Amygdala (tissue), 56 donors: ENCODE results near the gene LRP5.
A peak's percentile ranks its signal among the peaks of the same experiment; 100 is the strongest.
"Not testable (repeated sequence)": the region's sequence is repeated elsewhere in the genome, so short reads cannot be mapped to it uniquely, and the experiment has no call there.

Source experiments
- DNase-seq, 56 donors: peaks; one replicate each; lab custom pipeline; 2025; lab: John Stamatoyannopoulos, UW

The LRP5 gene

DNA sequence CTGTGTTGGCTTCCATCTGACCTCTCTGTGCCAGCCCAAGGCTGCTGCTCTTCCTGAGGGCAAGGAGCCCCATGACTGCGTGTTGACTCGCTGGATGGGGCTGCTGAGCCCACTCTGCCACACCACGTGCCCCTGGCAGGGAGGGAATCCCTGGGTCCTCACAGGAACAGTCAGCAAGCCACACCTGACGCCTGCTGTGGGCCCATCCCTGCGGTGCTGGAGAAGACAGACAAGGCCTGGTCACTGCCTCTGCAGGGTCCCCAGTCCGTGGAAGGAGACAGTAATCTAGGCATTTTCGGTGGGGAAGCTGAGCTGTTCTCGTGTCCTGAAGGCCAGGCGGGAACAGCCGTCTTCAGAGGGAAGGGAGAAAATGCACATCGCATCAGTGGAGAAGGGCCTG lies 137.6 kb downstream of the LRP5 start:
- no peak for DNase-seq

DNA sequence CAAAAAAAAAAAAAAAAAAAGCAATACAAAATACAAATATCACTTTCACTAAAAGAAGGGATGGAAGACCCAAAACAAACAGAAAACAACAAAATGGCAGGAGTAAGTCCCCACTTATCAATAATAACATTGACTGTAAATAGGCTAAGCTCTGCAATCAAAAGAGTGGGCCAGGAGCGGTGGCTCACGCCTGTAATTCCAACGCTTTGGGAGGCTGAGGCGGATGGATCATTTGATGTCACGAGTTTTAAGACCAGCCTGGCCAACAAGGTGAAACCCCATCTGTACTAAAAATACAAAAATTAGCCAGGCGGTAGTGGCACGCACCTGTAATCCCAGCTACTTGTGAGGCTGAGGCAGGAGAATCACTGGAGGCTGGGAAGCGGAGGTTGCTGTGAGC lies 138.3 kb downstream of the LRP5 start:
- DNase-seq, result no peak

DNA sequence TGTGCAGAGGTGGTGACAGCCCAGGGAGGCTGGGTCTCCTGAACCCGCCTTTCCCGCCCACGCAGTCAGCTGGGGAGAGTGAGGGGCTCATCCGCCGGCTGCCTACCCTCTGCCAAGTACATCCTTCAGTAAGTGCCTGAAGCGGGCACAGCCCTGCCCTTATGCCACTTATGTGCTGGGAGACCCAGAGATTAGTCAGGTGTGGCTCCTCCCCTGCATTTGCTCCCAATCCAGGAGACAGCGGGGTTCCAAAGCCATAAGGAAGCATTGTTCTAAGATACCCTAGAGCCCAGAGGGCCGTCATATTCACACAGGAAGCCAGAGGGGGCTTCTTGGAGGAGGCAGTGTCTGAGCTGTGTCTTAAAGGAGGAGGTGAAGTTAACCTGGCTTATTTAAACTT lies 142.4 kb downstream of the LRP5 start:
- DNase-seq, result no peak

DNA sequence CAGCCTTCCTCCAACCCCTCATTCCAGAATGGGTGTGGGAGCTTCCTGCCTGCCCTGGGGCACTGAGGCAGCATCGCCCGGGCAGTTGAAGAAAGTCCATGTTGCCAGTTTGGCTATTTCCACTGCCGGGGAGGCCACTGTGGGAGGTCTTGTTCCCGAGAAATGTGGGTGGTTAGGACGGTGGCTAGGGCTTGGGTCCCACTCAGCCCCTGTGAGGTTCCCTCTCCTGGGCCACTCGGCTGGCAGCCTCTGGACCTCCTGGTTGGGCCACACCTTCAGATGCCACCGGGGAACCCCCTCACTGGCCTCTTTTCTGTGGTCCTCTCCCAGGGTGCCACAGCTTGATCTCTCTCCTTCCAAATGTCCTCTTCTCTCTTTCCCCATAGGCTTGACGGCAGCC lies 143.1 kb downstream of the LRP5 start:
- no peak for DNase-seq

DNA sequence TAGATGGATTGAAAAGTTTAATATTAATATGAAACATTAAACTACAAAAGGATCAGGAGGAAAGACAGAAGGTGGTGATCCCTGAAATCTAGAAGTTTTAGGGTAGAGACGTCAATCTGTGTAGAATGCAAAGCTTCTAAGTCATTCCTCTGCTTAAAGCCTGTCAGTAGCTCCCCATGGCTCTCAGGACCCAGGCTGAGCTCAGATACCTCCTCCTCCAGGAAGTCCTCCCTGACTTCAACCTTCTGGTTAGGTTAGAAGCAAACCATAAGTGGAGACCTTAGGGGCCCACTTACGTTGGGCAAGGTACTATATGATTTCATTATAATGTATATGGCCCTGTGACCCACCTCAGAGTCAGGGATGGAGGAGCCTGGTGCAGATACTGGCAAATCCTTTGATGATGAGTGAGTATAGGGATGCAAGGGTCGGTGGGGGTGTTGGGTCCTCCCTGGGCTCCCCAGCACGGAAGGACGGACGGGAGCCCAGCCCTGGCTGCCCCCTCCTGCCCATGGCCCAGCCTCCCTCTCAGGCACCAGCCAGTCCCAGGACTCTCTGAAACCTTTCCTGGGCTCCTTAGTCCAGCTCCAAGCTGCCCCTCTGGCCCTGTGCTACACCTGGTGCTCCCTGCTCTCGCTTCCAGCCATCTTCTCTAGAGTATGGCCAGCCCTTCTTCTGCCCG lies 145.0 kb downstream of the LRP5 start:
- no peak for DNase-seq

DNA sequence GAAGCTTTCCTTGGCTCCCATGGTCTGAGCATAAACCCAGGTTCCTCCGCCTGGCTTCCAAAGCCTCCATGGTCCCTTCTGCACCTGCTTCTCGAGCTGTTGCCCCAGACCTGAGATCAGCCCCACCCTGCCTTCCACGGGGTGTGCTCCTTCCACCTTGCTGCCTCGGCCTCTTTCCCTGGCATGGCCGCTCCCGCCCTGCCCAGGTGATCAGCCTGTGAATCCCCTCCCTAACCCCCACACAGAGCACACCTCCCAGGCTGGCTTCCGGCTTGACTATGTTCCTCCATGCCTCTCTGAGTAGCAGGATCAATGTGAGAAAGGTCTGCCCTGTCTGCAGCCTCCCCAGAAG lies 145.5 kb downstream of the LRP5 start:
- no peak for DNase-seq

DNA sequence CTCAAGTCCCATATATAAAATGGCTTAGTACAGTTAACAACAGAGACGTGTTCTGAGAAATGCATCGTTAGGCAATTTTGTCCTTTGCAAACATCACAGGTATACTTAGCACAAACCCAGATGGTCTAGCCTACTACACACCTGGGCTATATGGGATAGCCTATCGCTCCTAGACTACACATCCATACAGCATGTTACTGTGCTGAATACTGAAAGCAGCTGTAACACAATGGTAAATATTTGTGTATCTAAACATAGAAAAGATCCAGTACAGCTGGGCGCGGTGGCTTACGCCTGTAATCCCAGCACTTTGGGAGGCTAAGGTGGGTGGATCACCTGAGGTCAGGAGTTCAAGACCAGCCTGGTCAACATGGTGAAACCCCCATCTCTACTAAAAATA lies 145.9 kb downstream of the LRP5 start:
- DNase-seq, result not testable (repeated sequence)

DNA sequence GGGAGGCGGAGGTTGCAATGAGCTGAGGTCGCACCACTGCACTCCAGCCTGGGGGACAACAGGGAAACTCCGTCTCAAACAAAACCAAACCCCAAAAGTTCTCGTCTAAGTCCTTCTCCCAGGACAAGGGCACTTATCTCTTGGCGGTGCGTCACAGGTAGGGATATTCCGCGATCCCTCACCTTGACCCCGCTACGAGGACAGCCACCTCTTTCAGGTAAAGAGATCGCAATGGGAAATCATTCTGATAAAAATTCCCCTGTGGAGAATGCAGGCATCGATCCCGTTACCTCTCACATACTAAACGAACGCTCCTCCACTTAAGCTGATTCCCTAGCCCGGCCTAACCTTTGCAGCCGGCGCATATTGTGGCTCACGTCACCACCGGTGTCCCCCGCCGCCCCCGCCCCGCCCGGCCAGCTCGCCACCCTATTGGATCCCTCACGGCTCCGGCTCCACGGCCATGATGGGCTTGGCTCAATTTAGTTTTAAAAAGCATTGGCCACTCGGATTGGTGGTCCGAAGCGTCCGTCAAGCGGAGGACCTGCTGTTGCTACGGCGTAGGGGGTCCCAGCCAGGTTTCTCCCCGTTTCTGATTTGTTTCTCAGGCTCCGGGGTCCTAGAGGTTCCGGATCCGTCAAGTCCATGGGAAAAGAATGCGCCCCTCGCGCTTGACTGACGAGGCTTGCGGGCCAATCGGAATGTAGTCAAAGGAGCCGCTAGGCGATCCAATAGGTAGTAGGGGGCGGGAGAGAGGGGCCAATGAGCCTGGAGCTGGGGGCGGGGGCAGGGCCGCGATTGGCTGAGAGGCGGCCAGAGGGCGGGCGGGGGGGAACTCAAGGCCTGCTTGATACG lies 147.7 kb downstream of the LRP5 start:
- DNase-seq, result peak; percentile 78 to 100 (median 97)

DNA sequence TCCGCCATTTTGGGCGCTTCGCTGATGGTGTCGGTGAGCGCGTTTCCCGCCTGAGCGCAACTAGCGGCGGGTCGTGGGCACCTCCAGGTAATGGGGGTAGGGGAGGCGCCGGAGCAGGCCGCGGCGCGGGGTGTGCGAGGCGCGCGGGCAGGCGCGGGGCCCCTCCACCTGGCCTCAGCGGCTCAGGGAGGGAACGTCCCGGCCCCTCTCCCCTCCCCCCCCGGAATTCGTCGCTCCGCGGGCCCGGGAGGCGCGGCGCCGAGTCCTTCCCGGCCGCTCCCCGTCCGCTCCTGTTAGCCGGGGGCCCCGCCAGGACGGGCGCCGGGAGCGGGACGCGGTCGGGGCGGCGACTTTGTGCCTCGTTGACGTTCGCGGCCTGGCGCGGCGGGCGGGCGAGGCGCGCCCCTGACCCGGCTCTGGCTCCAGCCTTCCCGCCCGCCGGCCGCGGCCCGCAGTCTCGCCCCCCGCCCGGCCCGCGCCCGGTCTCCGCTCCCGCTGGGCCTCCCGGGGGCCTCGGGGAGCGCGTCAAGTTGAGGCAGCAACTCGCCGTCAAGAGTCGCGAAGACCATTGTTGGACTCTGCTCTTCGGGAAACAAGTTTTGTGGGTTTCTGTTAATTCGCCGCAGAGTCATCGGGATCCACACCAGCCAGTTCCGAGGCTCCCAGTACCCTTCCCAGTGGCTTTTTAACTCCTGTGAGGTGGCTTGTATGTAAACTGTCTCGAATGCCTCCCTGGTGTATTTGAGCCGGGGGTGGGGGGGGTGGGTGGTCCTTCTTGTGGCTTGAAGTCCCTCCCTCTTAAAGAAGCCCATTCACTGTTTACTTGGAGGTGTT lies 148.6 kb downstream of the LRP5 start, which contains the start of gene PPP6R3:
TSS of gene PPP6R3 (plus strand) at position 12 of the 834 bp plus-strand sequence. CDS start 76,913 bp downstream, outside the sequence.
- peak in 3 of 56 donors; percentile 20 to 85 (median 25) for DNase-seq

DNA sequence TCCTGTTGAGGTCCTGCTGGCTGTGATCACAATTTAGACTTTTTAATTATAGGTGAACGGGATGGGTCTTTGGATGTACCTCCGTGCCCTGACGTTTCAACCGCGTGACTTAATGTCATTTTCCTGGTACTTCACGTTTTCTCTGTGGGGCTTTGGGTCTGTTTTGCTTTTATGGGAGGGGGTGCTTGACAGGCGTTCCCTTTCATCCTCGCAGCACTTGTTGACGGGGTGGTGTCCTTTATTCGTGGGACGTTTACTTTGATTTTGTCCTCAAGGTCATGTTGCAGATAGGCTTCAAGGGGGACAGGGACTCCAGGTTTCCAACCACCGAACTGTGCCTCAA lies 149.2 kb downstream of the LRP5 start:
- no peak for DNase-seq

DNA sequence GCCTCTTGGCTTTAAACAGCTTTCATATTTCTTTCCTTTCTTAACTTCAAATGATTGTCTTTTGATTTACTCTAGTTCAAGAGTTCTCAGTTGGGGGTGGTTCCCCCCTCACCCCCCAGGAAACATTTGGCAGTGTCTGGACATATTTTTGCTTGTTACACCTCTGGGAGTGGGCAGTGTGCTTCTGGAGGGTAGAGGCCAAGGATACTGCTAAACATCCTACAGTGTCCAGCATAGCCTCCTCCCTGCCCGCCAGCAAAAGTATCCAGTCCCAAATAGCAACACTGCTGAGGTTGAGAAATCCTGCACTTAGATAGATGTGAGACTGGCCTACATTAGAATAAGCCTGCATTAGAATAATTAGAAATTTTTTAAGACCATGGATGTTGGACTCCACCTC lies 151.3 kb downstream of the LRP5 start:
- no peak for DNase-seq

DNA sequence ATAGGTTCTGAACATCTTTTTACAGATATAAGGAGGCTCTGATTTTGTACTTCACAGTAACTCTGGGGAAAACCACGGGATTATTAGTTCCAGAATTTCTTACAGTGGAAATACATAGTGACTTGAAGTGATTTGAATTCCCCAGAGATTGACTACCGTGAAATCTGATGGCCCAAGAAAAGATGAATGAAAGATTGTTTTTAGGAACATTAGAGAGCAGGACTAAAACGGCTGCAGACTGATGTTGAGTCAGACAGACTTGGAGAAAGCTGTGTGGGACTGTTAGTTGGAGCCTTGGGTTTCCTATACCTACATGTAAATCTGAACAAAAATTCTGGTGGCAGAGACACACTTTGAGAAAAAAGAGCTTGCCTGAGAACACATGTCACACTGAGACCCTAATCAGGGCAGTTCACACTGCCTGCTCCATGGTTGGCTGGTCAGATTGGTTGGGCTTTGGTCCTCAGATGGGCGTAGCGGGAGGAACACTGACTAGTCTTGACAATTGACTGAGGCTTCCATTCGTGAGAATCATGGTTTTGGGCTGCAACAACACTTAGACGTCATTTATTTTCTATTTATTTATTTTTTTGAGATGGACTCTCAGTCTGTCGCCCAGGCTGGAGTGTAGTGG lies 154.9 kb downstream of the LRP5 start:
- DNase-seq, result no peak

DNA sequence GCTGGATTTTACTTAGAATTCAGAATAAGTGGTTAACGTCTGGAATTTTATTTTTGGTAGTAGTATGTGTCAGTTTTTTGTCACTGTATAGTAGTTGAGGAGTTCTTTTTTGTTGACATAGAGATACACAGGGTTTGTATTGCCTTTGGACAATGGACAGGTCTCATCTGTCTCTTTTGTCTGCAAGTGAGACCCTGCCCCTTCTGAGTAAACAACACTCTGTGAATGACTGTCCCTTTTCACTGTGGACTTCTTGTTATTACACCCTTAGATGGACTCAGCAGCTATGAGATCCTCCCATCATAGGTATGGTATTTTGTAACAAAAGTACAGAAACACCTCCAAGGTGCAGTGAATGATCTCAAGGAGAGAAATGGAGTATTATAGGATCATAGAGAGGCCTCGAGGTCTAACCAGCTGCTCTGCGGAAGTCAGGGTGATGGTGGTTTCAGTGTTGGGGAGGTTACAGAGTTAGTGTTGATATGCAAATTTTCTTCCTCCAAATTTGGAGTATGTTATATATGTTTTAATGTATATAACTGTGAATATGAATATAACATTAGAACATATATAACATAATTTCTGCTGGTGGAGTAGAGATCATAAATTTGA lies 155.9 kb downstream of the LRP5 start:
- no peak for DNase-seq

DNA sequence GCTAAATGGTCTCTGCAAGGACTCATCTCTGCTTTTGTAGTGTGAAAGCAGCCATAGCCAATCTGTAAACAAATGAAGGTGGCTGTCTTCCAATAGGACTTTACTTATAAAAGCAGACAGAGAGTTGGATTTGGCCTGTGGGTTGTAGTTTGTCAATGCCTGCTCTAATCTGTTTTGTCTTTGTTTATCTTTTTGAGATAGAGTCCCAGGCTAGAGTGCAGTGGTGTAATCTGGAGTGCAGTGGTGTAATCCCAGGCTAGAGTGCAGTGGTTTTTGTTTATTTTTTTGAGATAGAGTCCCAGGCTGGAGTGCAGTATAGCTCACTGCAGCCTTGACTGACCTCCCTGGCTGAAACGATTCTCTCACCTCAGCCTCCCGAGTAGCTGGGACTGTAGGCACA lies 156.7 kb downstream of the LRP5 start:
- no peak for DNase-seq

DNA sequence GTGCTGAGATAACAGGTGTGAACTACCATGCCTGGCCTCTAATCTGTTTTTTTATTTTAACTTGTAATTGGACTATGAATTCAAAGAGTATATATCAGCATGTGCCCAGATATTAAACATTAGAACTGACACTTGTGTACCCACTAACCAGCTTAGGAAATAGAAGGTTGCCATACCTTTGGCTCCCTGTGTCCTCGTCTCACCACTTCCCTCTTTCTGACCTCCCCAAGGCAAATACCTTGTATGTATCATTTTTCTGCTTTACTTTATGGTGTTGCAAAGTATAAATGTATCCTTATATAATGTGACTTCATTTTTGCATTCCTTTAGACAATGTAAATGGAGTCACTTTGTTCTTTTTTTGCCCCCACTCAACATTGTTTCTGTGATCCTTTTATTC lies 157.3 kb downstream of the LRP5 start:
- DNase-seq, result no peak

DNA sequence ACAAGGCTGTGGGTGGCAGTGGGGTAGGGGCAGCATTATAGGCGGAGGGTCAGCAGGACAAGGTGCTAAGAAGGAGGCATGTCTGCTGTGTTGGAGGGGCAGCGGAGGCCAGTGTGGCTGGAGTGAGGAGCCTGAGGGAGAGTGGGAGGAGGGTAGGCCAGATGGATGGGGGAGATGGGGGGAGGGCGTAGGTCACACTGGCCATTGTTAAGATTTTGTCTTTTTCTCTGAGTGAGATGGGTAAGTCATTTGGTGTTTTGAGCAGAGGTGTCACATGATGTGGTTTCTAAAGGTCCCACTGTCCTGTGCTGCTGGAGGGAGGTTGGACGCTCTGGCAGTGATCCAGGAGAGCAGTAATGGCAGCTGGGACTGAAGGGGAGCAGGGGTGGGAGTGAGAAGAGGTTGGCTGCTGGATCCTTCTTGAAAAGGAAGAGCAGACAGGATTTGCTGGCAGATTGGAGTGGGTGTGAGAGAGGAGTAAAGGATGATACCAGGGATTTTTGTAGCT lies 158.0 kb downstream of the LRP5 start:
- peak in 12 of 56 donors; percentile 12 to 72 (median 29) for DNase-seq

DNA sequence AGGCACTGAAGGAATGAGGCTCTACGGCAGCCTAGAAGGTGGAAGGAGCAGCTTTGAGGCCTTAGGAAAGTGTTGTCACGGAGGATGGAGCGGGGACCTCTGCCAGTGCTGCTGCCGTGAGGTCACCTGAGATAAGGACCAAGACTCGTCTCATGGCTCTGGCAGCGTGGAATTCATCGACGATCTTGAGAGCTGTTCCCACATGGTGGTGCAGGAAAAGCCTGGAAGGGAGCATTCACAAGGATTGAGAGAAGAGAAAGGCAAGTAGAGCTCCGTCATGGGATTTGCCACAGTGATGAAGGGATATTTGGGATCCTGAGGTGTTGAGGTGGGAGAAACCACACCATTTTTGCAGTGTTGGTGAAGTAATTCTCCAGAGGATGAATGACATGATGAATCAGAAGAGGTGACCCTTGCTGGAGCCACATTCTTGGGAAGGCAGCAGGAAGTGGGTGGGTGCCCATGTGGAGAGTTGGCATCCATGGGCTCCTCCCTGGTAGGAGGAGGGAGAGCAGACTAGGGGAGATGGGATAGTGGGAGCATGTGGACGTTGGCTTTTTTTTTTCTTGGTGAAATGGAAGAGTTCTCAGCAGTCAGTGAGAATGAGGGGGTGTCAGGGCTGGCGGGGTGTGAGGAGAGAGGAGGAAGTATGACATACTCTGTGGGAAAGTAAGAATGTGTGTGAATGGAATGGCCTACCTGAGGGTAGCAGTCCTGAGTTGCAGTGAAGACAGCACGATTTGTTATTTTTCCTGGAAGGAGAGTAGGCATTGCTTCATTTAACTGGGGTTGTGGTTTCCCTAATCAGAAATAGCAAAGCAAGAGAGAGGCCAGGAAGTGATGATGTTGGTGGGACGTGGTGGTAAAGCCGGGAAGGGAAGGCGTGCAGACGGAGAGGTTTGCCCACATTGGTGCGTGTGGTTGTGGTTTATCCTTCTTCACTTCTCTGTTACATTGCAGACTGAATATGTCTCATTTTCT lies 159.3 kb downstream of the LRP5 start:
- no peak for DNase-seq

DNA sequence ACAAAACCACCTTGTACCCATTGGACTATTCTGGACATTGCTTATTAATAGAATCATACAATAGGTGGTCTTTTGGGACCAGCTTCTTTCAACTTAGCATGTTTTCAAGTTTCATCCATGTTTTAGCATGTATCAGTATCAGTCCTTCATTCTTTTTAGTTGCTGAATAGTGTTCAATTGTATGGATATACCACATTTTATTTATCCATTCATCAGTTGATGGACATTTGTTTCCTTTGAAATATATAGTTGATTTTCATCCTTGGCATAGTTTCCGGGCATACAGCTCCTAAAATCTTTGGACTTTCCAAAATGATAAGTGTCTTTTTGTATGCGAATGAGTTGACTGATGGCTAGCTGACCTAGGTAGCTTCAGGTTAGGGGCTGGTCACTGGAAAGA lies 160.4 kb downstream of the LRP5 start:
- no peak for DNase-seq

DNA sequence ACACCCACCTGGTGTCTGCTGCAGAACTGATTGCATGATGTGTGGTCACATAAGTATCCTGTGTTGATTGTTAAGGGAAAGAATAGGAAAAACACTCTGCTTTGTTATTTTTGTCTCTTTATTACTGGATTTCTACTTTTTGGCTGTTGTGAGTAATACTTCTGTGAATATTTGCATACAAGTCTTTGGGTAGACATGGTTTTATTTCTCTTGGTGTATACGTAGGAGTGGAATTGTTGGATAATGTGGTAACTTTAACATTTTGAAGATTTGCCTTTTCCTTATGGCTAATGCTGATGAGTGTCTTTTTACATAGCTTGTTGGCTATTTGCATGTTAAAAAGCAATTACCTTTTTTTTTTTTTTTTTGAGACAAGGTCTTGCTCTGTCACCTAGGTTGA lies 161.3 kb downstream of the LRP5 start:
- DNase-seq, result no peak
